Astrocyte (in vitro differentiated cells and primary cell): ENCODE results near the gene ANGPTL4. TPM values are rescaled to one million over a fixed set of nuclear protein-coding genes. Genes with fewer than 3 reads are reported as not detected.
"Not testable (repeated sequence)": the region's sequence is repeated elsewhere in the genome, so short reads cannot be mapped to it uniquely, and the experiment has no call there.

ENCODE experiments used
- DNase-seq: peaks from one replicate; pipeline ENCODE4 v3.0.0-alpha.2; 2010; ENCODE audit warnings: low read depth
- FAIRE-seq: peaks from 2 replicates; lab custom pipeline; 2011; peaks lifted over from hg19 to GRCh38; lab: Jason Lieb, UNC
- H2AFZ ChIP-seq: 2 replicates; pipeline ENCODE4 v1.6.0; 2012; ENCODE audit warnings: low read depth, low read length, inconsistent platforms
- H3K27ac ChIP-seq: 2 replicates; pipeline ENCODE4 v1.5.1; 2011; ENCODE audit warnings: low read depth, low read length, inconsistent platforms
- H3K27me3 ChIP-seq: 2 replicates; pipeline ENCODE4 v1.6.0; 2011; ENCODE audit warnings: low read length, inconsistent platforms; ENCODE audit not compliant: insufficient read depth
- H3K36me3 ChIP-seq: 2 replicates; pipeline ENCODE4 v1.5.1; 2011; ENCODE audit warnings: low read length, inconsistent platforms; ENCODE audit not compliant: insufficient read depth
- H3K4me1 ChIP-seq: 2 replicates; pipeline ENCODE4 v1.5.1; 2011; ENCODE audit warnings: low read length, inconsistent platforms; ENCODE audit not compliant: insufficient read depth
- H3K4me2 ChIP-seq: 2 replicates; pipeline ENCODE4 v1.6.0; 2012; ENCODE audit warnings: low read length, inconsistent platforms
- H3K4me3 ChIP-seq: 2 replicates; pipeline ENCODE4 v1.5.1; 2011; ENCODE audit warnings: low read depth, mild to moderate bottlenecking, low read length, inconsistent platforms; ENCODE audit not compliant: insufficient read depth
- H3K79me2 ChIP-seq: 2 replicates; pipeline ENCODE4 v1.6.0; 2012; ENCODE audit warnings: mild to moderate bottlenecking, low read length, inconsistent platforms; ENCODE audit not compliant: insufficient read depth
- H3K9ac ChIP-seq: 2 replicates; pipeline ENCODE4 v1.6.0; 2012; ENCODE audit warnings: mild to moderate bottlenecking, low read length, inconsistent platforms
- H3K9me3 ChIP-seq: 2 replicates; pipeline ENCODE4 v1.5.1; 2012; ENCODE audit warnings: low read depth, mild to moderate bottlenecking, low read length, inconsistent platforms; ENCODE audit not compliant: insufficient read depth
- H4K20me1 ChIP-seq: 2 replicates; pipeline ENCODE4 v1.6.0; 2012; ENCODE audit warnings: low read length, inconsistent platforms; ENCODE audit not compliant: insufficient read depth
- H3K27ac Mint-ChIP-seq: one replicate; pipeline ENCODE4 v1.8.0; 2021; ENCODE audit warnings: mild to moderate bottlenecking, mixed read lengths; ENCODE audit not compliant: unreplicated experiment
- H3K27me3 Mint-ChIP-seq: one replicate; pipeline ENCODE4 v1.8.0; 2021; ENCODE audit warnings: low read depth, mixed read lengths; ENCODE audit not compliant: unreplicated experiment
- H3K36me3 Mint-ChIP-seq: one replicate; pipeline ENCODE4 v1.8.0; 2021; ENCODE audit warnings: low read depth, mixed read lengths; ENCODE audit not compliant: unreplicated experiment
- H3K4me1 Mint-ChIP-seq: one replicate; pipeline ENCODE4 v1.8.0; 2021; ENCODE audit warnings: low read depth, mixed read lengths; ENCODE audit not compliant: unreplicated experiment
- H3K4me3 Mint-ChIP-seq: one replicate; pipeline ENCODE4 v1.8.0; 2021; ENCODE audit warnings: mild to moderate bottlenecking, moderate library complexity, mixed read lengths; ENCODE audit not compliant: unreplicated experiment
- H3K9me3 Mint-ChIP-seq: one replicate; pipeline ENCODE4 v1.8.0; 2021; ENCODE audit warnings: mild to moderate bottlenecking, mixed read lengths; ENCODE audit not compliant: unreplicated experiment
- EZH2 ChIP-seq: IDR thresholded peaks from 2 replicates; pipeline ENCODE4 v1.6.1; 2012; ENCODE audit warnings: mild to moderate bottlenecking, low read length, inconsistent platforms; ENCODE audit not compliant: insufficient read depth
- total RNA-seq: library from RNA; stranded (reverse); gene quantifications from 2 replicates; pipeline ENCODE4 v1.2.1, GENCODE V29; 2021
- TF ChIP-seq, protein P1 (sequence below): IDR thresholded peaks from 2 replicates; pipeline ENCODE4 v1.5.1; 2011; ENCODE audit warnings: low read depth, mild to moderate bottlenecking, inconsistent platforms, low read length, moderate library complexity; ENCODE audit not compliant: insufficient read depth

ANGPTL4 gene
- total RNA-seq, 1 donor from 2014 or later, result 115 TPM

DNA sequence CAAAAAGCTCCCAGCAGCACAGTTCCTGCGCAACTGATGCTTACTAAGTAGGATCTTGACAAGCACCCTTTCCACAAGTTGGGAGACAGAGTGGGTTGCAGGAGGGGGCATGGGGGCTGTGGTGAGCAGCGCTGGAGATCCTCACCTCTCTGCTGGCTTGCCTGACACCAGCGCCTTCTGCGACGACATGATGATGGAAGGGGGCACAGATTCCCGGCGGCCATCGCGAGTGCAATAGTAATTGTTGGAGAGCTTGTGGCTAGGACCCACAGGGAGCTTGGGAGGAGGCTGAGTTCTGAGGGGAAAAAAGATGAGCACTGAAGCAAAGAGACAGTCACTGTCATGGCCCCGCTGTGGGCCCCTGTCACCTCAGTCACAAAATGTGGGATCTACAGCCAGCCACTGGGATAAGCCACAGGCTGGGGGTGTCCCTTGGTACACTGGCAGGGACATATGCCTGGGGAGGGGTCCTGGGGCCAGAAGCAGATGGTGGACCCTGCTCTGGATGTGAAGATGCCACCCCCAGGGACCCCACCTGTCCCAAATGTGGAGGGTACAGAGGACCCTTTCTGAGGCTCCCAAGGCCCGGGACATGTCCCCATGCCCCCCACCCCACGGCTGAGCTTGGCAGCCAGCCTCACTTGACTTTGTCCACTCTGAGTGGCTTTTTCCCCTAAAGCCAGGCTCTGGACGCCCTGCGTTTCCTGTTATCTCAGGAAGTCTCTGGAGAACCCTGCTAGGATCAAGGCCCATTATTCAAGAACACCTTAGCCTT, 47.4 kb upstream of the ANGPTL4 start:
- TF ChIP-seq, protein P1, sequence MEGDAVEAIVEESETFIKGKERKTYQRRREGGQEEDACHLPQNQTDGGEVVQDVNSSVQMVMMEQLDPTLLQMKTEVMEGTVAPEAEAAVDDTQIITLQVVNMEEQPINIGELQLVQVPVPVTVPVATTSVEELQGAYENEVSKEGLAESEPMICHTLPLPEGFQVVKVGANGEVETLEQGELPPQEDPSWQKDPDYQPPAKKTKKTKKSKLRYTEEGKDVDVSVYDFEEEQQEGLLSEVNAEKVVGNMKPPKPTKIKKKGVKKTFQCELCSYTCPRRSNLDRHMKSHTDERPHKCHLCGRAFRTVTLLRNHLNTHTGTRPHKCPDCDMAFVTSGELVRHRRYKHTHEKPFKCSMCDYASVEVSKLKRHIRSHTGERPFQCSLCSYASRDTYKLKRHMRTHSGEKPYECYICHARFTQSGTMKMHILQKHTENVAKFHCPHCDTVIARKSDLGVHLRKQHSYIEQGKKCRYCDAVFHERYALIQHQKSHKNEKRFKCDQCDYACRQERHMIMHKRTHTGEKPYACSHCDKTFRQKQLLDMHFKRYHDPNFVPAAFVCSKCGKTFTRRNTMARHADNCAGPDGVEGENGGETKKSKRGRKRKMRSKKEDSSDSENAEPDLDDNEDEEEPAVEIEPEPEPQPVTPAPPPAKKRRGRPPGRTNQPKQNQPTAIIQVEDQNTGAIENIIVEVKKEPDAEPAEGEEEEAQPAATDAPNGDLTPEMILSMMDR, result no peak
- no peak for TF ChIP-seq EZH2
- Histone ChIP-seq H3K4me3 (no peak overlapping the region), H3K27ac (no peak overlapping the region), H3K4me2 (no peak overlapping the region), H3K4me1 (peaks cover 7% of the 10 kb centered on the region), H3K36me3 (peaks cover 16% of the 10 kb centered on the region), H3K27me3 (no peaks in the 10 kb centered on the region), H4K20me1 (peaks cover 5% of the 10 kb centered on the region), H3K9ac (no peak overlapping the region), H3K79me2 (peaks cover 23% of the 10 kb centered on the region), H2AFZ (no peak overlapping the region), H3K9me3 (no peaks in the 10 kb centered on the region)
- Mint-ChIP-seq H3K27me3 (no peaks in the 10 kb centered on the region), H3K27ac (no peak overlapping the region), H3K36me3 (peaks cover 4% of the 10 kb centered on the region), H3K4me3 (no peak overlapping the region), H3K9me3 (no peaks in the 10 kb centered on the region), H3K4me1 (peaks cover 4% of the 10 kb centered on the region)
- no peak for DNase-seq
- no peak for FAIRE-seq

GRCh38 chr19:8318835-8319234, 45.1 kb upstream of the ANGPTL4 start:
- not testable (repeated sequence) for FAIRE-seq, H3K27me3 Mint-ChIP-seq, H3K4me2 ChIP-seq, H3K27ac Mint-ChIP-seq, H3K9me3 Mint-ChIP-seq, H2AFZ ChIP-seq, H3K27ac ChIP-seq, DNase-seq, H3K9ac ChIP-seq, H3K4me1 Mint-ChIP-seq, H3K4me3 ChIP-seq, H3K27me3 ChIP-seq, H3K36me3 Mint-ChIP-seq, H3K9me3 ChIP-seq
- peak overlapping the region; percentile 50 for H3K4me3 Mint-ChIP-seq
- peaks cover 28% of the 10 kb centered on the region for H4K20me1 ChIP-seq
- peaks cover 22% of the 10 kb centered on the region for H3K36me3 ChIP-seq
- H3K79me2 ChIP-seq, result peaks cover 46% of the 10 kb centered on the region
- H3K4me1 ChIP-seq, result peaks cover 18% of the 10 kb centered on the region

- TF ChIP-seq EZH2, result no peak
- TF ChIP-seq, protein P1, result no peak
- FAIRE-seq, result no peak
- no peaks in the 10 kb centered on the region for H3K27me3 Mint-ChIP-seq
- no peak for DNase-seq
- H3K9me3 Mint-ChIP-seq, result no peaks in the 10 kb centered on the region
- peaks cover 7% of the 10 kb centered on the region for H3K4me1 Mint-ChIP-seq
- no peaks in the 10 kb centered on the region for H3K9me3 ChIP-seq
- H3K4me3 Mint-ChIP-seq, result peak overlapping the region; percentile 100
- peak overlapping the region; percentile 100 for H3K27ac Mint-ChIP-seq
- peaks cover 47% of the 10 kb centered on the region for H3K79me2 ChIP-seq
- no peak overlapping the region for H2AFZ ChIP-seq
- H3K36me3 ChIP-seq, result peaks cover 14% of the 10 kb centered on the region
- H4K20me1 ChIP-seq, result peaks cover 36% of the 10 kb centered on the region
- H3K9ac ChIP-seq, result peak overlapping the region; percentile 100
- peaks cover 22% of the 10 kb centered on the region for H3K4me1 ChIP-seq
- H3K4me3 ChIP-seq, result peak overlapping the region; percentile 97
- H3K36me3 Mint-ChIP-seq, result peaks cover 6% of the 10 kb centered on the region
- no peaks in the 10 kb centered on the region for H3K27me3 ChIP-seq
- peak overlapping the region; percentile 100 for H3K4me2 ChIP-seq
- H3K27ac ChIP-seq, result peak overlapping the region; percentile 98
These were observed 44.0 kb upstream of the ANGPTL4 start for GRCh38 chr19:8319807-8320520.
